Measurements from ENCODE around the gene ARL4D.

DNA sequence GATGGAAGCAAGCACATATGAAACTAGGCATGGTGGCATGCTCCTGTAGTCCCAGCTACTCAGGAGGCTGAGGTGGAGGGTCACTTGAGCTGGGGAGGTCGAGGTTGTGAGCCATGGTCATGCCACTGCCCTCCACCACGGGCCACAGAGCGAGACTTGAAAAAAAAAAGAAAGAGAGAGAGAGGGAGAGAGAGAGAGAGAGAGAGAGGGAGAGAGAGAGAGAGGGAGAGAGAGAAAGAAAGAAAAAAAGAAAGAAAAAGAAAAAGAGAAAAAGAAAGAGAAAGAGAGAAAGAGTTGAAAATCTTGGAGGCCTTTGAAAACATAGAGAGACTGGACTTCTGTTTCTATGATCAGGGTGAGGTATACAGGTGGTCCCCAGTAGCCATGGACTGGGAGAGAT lies 15.4 kb upstream of the ARL4D start:
- TF ChIP-seq, protein P1, sequence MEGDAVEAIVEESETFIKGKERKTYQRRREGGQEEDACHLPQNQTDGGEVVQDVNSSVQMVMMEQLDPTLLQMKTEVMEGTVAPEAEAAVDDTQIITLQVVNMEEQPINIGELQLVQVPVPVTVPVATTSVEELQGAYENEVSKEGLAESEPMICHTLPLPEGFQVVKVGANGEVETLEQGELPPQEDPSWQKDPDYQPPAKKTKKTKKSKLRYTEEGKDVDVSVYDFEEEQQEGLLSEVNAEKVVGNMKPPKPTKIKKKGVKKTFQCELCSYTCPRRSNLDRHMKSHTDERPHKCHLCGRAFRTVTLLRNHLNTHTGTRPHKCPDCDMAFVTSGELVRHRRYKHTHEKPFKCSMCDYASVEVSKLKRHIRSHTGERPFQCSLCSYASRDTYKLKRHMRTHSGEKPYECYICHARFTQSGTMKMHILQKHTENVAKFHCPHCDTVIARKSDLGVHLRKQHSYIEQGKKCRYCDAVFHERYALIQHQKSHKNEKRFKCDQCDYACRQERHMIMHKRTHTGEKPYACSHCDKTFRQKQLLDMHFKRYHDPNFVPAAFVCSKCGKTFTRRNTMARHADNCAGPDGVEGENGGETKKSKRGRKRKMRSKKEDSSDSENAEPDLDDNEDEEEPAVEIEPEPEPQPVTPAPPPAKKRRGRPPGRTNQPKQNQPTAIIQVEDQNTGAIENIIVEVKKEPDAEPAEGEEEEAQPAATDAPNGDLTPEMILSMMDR (conservative IDR thresholded peaks at IDR 0.05): no peak
- no peak for TF ChIP-seq EZH2 (IDR thresholded peaks at IDR 0.05; ENCODE audit: low read depth)
